Type B pancreatic cell (in vitro differentiated cells): ENCODE measurements around the gene CFHR5. TPM values are rescaled to one million over a fixed set of nuclear protein-coding genes. Genes with fewer than 3 reads are reported as not detected.

Experiments used
- DNase-seq: peaks from one replicate; pipeline ENCODE4 v3.0.0; 2021; ENCODE audit warnings: mixed read lengths; ENCODE audit not compliant: unreplicated experiment; ENCODE audit errors: extremely low spot score
- H3K27ac Mint-ChIP-seq: 2 replicates; pipeline ENCODE4 v1.8.0; 2021; ENCODE audit warnings: mild to moderate bottlenecking, mixed read lengths
- H3K27me3 Mint-ChIP-seq: 2 replicates; pipeline ENCODE4 v1.8.0; 2021; ENCODE audit warnings: mixed read lengths
- H3K36me3 Mint-ChIP-seq: 2 replicates; pipeline ENCODE4 v1.8.0; 2021; ENCODE audit warnings: mixed read lengths
- H3K4me1 Mint-ChIP-seq: one replicate; pipeline ENCODE4 v1.8.0; 2021; ENCODE audit warnings: mixed read lengths; ENCODE audit not compliant: unreplicated experiment
- H3K4me3 Mint-ChIP-seq: 2 replicates; pipeline ENCODE4 v1.8.0; 2021; ENCODE audit warnings: mild to moderate bottlenecking, mixed read lengths
- H3K9me3 Mint-ChIP-seq: 2 replicates; pipeline ENCODE4 v1.8.0; 2021; ENCODE audit warnings: mixed read lengths
- CTCF ChIP-seq: fragments of 200-600 bp; sonication (generic); conservative IDR thresholded peaks from 2 replicates; pipeline ENCODE4 v1.5.0; 2021; ENCODE audit warnings: antibody characterized with exemption, mild to moderate bottlenecking
- total RNA-seq: library from RNA; stranded (reverse); gene quantifications from 2 replicates; pipeline ENCODE4 v1.2.1, GENCODE V29; 2021; ENCODE audit warnings: low replicate concordance

CFHR5 gene
- total RNA-seq, 1 donor from 2014 or later = not detected

GRCh38 chr1:197049100-197049499, 71.7 kb downstream of the CFHR5 start:
- H3K4me1 Mint-ChIP-seq = no peaks in the 10 kb centered on the region
- H3K36me3 Mint-ChIP-seq = no peaks in the 10 kb centered on the region
- no peak overlapping the region for H3K27ac Mint-ChIP-seq
- H3K4me3 Mint-ChIP-seq = no peak overlapping the region
- H3K27me3 Mint-ChIP-seq = peaks cover 4% of the 10 kb centered on the region
- TF ChIP-seq CTCF = no peak
- H3K9me3 Mint-ChIP-seq = no peaks in the 10 kb centered on the region
- DNase-seq = no peak

Other genes starting within 250 kb of the CFHR5 start
- gene CFHR3, start 202.7 kb upstream of the CFHR5 start, total RNA-seq = 1.5 TPM in 1 of 2 replicates, not detected in the other
- gene CFHR1, start 157.8 kb upstream of the CFHR5 start, total RNA-seq = not detected in 2 replicates
- gene CFHR4, start 89.5 kb upstream of the CFHR5 start, total RNA-seq = not detected in 2 replicates
- gene CFHR2, start 33.8 kb upstream of the CFHR5 start, total RNA-seq = not detected in 2 replicates
- gene F13B, start 89.7 kb downstream of the CFHR5 start, total RNA-seq = 0.48 and 0.93 TPM in 2 replicates
- 13.0 and 38.6 TPM in 2 replicates for gene ASPM, start 169.1 kb downstream of the CFHR5 start, total RNA-seq
- gene ZBTB41, start 223.7 kb downstream of the CFHR5 start, total RNA-seq = 13.1 and 17.6 TPM in 2 replicates